Measurements from ENCODE around the gene MTX3.

GRCh38 chr5:79990598-79991507 lies at the start of gene MTX3:
- TF ChIP-seq AFF4 (CRISPR knock-in tag; IDR thresholded peaks at IDR 0.05; ENCODE audit: borderline replicate concordance) (peak; percentile 84; the same call in 1 of the 2 replicates), CTCF (IDR thresholded peaks at IDR 0.05) (no peak), E2F1 (CRISPR knock-in tag; IDR thresholded peaks at IDR 0.05) (no peak), ZNF263 (CRISPR knock-in tag; IDR thresholded peaks at IDR 0.05; ENCODE audit: low read depth) (no peak), TCF7 (CRISPR knock-in tag; IDR thresholded peaks at IDR 0.05; ENCODE audit: low read depth) (peak; percentile 79; the same call in 1 of the 2 replicates), NR1H2 (CRISPR knock-in tag; IDR thresholded peaks at IDR 0.05) (no peak), MAX (CRISPR knock-in tag; IDR thresholded peaks at IDR 0.05) (peak; percentile 86), ZNF317 (CRISPR knock-in tag; IDR thresholded peaks at IDR 0.05; ENCODE audit: borderline replicate concordance, low read depth) (peak; percentile 50; the same call in 1 of the 2 replicates), MLX (CRISPR knock-in tag; IDR thresholded peaks at IDR 0.05) (no peak), MYBL2 (CRISPR knock-in tag; IDR thresholded peaks at IDR 0.05) (peak; percentile 84; the same call in 1 of the 2 replicates)
